Limb (tissue), 2 donors: Measurements from ENCODE around the gene TBC1D9B.
"Not testable (repeated sequence)": the region's sequence is repeated elsewhere in the genome, so short reads cannot be mapped to it uniquely, and the experiment has no call there.

Source experiments
- DNase-seq, 2 donors: peaks; one replicate each; pipeline ENCODE4 v3.0.0-alpha.2; 2016; ENCODE audit errors: extremely low spot score in 2 of 2

The TBC1D9B gene

DNA sequence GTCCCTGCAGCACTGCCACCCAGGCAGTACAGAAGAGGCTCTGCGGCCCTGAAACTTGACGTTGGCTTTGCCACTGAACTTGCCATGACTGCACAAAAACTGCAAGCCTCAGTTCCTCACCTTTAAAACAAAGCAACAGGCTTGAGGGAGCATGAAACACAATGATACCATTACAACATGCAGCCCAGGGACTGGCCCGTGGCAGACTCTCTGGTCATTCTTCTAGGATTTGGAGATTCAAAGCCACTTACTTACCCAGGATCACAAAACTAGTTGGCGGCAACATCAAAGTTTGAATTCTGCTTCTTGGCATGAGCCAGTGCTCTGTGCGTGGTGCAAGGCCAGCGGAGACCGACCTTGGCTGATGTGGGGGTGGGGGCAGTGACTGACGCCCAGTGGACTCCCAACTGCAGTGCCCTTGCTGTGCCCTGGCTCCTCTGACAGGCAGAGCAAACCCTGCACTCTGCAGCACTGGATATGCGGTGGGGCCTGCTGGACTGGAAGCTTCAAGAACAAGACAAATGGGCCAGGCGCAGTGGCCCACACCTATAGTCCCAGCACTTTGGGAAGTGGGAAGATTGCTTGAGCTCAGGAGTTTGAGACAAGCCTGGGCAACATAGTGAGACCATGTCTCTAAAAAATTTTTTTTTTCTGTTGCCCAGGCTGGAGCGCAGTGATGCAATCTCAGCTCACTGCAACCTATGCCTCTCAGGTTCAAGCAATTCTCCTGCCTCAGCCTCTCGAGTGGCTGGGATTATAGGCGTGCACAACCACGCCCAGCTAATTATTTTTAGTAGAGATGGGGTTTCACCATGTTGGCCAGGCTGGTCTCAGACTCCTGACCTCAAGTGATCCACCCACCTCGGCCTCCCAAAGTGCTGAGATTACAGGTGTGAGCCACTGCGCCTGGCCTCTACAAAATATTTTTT, 68.1 kb downstream of the TBC1D9B start:
- DNase-seq, result no peak

DNA sequence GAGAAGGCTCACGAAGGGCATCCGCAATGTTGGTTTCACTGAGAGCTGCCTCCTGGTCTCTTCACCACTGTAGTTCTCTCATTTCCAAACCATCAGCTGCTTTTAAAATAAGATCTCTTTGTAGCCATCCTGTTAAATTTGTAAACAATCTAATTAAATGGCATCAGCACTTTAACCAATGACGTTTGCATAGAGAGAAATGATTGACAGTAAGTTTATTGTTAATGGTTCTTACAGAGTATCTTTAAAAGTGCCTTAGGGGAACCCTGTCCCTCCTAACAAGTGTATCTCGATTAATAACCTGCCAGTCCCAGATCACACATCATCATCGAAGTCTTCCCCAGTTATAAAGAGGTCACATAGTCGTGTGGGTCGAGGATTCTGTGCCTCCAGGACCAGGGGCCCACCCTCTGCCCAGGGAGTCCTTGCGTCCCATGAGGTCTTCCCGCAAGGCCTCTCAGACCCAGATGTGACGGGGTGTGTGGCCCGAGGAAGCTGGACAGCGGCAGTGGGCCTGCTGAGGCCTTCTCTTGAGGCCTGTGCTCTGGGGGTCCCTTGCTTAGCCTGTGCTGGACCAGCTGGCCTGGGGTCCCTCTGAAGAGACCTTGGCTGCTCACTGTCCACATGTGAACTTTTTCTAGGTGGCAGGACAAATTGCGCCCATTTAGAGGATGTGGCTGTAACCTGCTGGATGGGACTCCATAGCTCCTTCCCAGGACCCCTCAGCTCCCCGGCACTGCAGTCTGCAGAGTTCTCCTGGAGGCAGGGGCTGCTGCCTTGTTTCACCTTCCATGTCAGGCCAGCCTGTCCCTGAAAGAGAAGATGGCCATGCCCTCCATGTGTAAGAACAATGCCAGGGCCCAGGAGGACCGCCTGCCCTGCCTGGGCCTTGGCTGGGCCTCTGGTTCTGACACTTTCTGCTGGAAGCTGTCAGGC, 70.4 kb downstream of the TBC1D9B start:
- no peak for DNase-seq

- no peak for DNase-seq
Measured at GRCh38 chr5:179836225-179837019, 71.3 kb downstream of the TBC1D9B start.

DNA sequence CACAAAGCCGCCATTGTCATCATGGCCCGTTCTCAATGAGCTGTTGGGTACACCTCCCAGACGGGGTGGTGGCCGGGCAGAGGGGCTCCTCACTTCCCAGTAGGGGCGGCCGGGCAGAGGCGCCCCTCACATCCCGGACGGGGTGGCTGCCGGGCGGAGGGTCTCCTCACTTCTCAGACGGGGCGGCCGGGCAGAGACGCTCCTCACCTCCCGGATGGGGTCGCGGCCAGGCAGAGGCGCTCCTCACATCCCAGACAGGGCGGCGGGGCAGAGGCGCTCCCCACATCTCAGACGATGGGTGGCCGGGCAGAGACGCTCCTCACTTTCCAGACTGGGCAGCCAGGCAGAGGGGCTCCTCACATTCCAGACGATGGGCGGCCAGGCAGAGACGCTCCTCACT, 72.8 kb downstream of the TBC1D9B start:
- DNase-seq, result not testable (repeated sequence)

DNA sequence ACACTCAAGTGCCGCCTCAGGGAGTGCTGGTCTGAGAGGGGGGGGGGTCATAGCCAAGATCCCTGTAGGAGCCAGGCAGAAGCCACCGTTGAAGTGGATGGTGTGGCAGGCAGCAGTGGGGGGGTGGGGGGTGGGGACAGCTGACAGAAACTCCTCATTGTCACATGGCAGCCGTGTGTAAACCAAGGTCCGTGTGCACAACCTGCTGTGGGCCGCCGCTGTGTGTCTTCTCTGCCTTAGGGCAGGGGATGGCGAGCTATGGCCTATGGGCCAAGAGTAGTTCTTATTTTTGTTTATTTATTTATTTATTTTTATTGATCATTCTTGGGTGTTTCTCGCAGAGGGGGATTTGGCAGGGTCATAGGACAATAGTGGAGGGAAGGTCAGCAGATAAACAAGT, 73.6 kb downstream of the TBC1D9B start:
- no peak for DNase-seq

GRCh38 chr5:179833709-179834070, 74.0 kb downstream of the TBC1D9B start:
- DNase-seq, result no peak

DNA sequence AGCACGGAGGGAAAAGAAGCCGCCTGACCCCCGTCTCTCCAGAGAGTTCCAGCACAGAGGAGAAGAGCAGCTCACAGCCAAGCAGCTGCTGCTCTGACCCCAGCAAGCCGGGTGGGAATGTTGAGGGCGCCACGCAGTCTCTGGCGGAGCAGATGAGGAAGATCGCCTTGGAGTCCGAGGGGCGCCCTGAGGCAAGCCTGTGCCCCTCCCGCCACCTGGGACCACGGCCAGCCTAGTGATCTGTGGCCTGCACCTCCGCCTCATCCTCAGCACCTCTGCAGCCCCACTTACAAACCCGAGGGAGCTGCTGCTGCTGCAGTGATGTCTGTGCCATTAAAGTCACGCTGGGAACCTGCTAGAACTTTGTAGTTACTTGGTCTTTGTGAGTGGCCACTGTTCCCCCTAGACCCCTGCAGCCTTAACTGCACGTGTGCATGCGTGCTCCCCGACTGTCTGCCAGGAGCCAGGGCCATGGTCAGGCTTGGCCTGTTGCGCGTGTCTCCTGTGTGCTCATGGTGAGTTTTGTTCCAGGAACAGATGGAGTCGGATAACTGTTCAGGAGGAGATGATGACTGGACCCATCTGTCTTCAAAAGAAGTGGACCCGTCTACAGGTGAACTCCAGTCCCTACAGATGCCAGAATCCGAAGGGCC, 74.5 kb downstream of the TBC1D9B start:
- no peak for DNase-seq

- DNase-seq, result no peak
Measured at GRCh38 chr5:179832039-179832745, 75.5 kb downstream of the TBC1D9B start.

- no peak for DNase-seq
Measured at GRCh38 chr5:179830818-179831468, 76.8 kb downstream of the TBC1D9B start.

DNA sequence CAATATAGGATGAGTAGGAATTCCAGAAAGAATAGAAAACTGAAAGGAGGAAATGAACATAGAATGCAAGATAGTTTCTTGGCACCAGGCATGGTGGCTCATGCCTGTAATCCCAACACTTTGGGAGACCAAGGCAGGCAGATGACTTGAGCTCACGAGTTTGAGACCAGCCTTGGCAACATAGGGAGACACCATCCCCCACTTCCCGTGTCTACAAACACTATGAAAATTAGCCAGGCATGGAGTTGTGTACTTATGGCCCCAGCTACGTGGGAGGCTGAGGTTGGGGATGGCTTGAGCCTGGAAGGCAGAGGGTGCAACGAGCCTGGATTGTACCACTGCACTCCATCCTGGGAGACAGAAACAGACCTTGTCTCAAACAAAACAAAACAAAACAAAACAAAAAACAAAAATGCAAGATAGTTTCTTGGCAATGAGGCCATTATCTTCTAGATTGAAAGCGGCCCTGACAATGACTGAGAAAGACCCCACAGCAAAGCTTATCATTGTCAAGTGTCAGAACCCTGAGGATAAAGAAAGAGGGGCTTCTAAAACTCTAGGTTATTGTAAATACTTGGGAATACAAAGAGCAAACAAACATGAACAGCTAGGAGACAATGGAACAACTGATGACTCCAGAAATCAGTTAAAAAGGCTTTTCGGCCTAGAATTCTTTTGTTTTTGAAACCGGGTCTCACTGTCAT, 77.8 kb downstream of the TBC1D9B start:
- no peak for DNase-seq

- no peak for DNase-seq
Measured at GRCh38 chr5:179828756-179829421, 78.8 kb downstream of the TBC1D9B start.

DNA sequence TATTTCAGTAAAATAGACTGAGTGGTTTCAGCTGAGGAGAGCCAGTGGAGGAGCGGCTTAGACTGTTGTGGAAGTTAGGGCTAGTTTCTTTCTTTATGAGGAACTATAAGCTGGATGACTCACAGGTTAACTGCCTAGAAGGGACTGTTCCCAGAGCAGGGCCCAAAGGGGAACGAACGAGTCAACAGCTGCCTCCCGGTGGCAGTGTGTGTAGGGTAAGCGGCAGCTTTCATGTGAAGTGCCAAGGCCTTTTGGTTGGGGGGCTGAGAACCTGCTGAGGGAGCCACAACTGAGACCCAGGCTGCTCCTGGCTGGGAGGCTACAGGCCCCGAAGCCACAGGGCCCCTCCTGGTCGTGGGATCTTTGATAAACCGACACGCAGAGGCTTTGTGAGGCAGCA, 80.0 kb downstream of the TBC1D9B start:
- DNase-seq, result no peak

- no peak for DNase-seq
Measured at GRCh38 chr5:179825655-179826182, 82.0 kb downstream of the TBC1D9B start.

DNA sequence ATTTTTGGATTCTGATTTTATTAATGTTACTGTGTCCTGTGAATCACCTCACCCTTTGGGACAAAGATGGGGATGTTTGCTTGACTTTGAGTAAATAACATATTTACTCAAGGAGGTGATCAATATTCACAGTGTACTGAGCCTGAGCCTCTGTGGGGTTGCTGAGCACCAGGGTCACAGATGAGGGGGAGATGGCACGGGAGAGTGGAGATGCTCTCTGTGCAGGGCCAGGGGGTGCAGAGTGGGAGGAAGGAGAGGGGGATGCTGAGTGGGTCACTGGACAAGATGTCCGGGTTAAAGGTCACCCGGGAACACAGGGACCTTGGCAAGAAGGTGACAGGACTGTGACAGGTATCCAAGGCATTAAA, 83.0 kb downstream of the TBC1D9B start:
- no peak for DNase-seq

DNA sequence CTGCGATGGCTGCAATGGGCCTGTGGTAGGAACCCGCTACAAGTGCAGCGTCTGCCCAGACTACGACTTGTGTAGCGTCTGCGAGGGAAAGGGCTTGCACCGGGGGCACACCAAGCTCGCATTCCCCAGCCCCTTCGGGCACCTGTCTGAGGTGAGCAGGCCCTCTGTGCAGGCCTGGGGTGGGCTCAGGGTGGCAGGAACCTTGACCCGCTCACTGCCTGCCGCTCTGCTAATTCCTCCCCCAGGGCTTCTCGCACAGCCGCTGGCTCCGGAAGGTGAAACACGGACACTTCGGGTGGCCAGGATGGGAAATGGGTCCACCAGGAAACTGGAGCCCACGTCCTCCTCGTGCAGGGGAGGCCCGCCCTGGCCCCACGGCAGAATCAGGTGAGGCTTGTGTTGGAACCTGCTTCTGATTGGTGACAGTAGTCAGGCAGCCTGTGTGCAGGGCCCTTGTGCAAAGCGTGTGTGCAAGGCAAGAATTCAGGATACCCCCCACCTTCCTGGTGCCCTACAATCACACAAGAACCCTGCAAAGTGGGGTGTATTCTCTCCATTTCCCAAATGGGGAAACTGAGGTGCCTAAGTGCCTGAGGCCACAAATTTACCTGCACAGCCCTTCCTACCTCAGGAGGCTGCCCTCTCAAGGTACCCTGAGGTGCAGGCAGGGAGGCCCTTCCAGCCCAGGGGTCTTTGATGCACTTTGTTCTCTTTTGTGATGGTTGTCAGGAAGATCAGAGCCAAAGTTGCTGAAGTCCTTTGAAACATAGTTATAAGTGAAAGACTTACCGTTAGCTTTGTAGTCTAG, 83.6 kb downstream of the TBC1D9B start:
- DNase-seq, result no peak

DNA sequence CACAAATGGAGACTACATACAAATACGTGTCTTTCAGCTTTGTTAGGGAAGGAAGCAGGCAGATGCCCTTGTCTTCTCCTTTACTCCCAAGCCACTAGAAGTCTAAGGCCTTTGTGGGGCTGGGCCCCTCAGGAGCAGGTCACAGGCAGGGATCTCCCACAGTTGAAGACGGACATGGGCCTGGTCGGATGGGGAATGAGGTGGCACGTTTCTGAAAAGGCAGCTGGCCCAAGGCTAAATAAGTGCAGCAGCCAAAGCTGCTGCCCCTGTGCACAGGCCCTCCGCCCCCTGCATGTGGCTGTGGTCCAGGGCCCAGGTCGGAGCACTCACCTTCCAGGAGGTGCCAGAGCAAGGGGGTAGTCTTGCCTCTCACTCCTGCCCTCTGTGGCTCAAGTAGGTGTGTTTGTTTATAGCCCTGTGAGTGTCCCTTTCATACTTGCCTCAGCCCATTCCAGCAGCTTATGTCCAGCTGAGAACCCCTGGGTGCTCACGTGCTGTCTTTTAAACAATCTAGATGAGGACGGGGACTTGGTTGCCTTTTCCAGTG, 85.2 kb downstream of the TBC1D9B start:
- no peak for DNase-seq

DNA sequence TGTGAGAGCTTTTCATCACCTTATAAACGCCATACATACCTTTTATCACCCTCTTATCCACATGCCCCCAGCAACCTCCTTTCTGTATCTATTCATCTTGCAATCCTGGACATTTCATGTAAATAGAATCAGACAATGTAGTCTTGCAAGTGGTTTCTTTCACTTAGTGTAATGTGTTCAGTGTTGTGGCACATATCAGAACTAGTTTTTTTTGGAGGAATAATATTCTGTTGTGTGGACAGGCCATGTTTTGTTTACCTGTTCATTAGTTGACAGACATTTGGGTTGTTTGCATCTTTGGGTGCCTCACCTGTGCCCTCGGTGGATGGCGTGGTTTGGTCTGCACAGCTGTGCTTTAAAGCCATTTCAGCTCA, 85.7 kb downstream of the TBC1D9B start:
- DNase-seq, result no peak
